ENCODE measurements around the gene DBR1.
A peak's percentile ranks its signal among the peaks of the same experiment; 100 is the strongest.

DBR1 gene

GRCh38 chr3:138136201-138136600, 38.5 kb downstream of the DBR1 start:
- no peak for DNase-seq (ENCODE audit: low read depth, low spot score)
- ChIA-PET CTCF (no interaction called here), POLR2A (no interaction called here)
- H3K4me3 ChIP-seq (ENCODE audit: low read depth, low read length) = no peak overlapping the region
- TF ChIP-seq CTCF (IDR thresholded peaks at IDR 0.05; ENCODE audit: insufficient read depth, low read length, missing control alignments) = no peak

GRCh38 chr3:138135833-138136194, 38.9 kb downstream of the DBR1 start:
- CTCF ChIA-PET = no interaction called here
- no peak for TF ChIP-seq CTCF (IDR thresholded peaks at IDR 0.05; ENCODE audit: insufficient read depth, low read length, missing control alignments)
- POLR2A ChIA-PET = no interaction called here
- no peak for DNase-seq (ENCODE audit: low read depth, low spot score)
- H3K4me3 ChIP-seq (ENCODE audit: low read depth, low read length) = no peak overlapping the region

GRCh38 chr3:138135146-138135832, 39.4 kb downstream of the DBR1 start:
- DNase-seq (ENCODE audit: low read depth, low spot score) = no peak
- CTCF ChIA-PET = no interaction called here
- no peak for TF ChIP-seq CTCF (IDR thresholded peaks at IDR 0.05; ENCODE audit: insufficient read depth, low read length, missing control alignments)
- POLR2A ChIA-PET = no interaction called here
- no peak overlapping the region for H3K4me3 ChIP-seq (ENCODE audit: low read depth, low read length)

GRCh38 chr3:138132239-138132638, 42.5 kb downstream of the DBR1 start, which contains the start of gene A4GNT:
TSS of gene A4GNT (minus strand) at chr3:138132390. CDS start at chr3:138131256, 1,134 bp downstream.
- TF ChIP-seq CTCF (IDR thresholded peaks at IDR 0.05; ENCODE audit: insufficient read depth, low read length, missing control alignments) = no peak
- ChIA-PET CTCF (interaction anchor here (1.5 to 4.3 kb wide), 2 partner anchors 13 to 17 kb away, joined by 3 to 21 read pairs; partner anchors contain the start of gene DZIP1L), POLR2A (no interaction called here)
- no peak within 1 kb of the TSS for H3K4me3 ChIP-seq (ENCODE audit: low read depth, low read length)
- DNase-seq (ENCODE audit: low read depth, low spot score) = no peak

- no peak overlapping the region for H3K4me3 ChIP-seq (ENCODE audit: low read depth, low read length)
- ChIA-PET CTCF (interaction anchor here (2.1 kb wide), 1 partner anchor 9 kb away, joined by 11 read pairs; no protein-coding TSS in a partner anchor), POLR2A (no interaction called here)
- no peak for DNase-seq (ENCODE audit: low read depth, low spot score)
- TF ChIP-seq CTCF (IDR thresholded peaks at IDR 0.05; ENCODE audit: insufficient read depth, low read length, missing control alignments) = no peak
These were observed 46.9 kb downstream of the DBR1 start for GRCh38 chr3:138127636-138128365.

GRCh38 chr3:138125548-138126221, 49.0 kb downstream of the DBR1 start:
- ChIA-PET CTCF (interaction anchor here (0.7 to 2.7 kb wide), 4 partner anchors 10 to 73 kb away, joined by 4 to 20 read pairs (median 10); partner anchors contain the start of gene DZIP1L), POLR2A (interaction anchor here (0.6 to 0.8 kb wide), 3 partner anchors 11 to 155 kb away, joined by 3 to 4 read pairs (median 4); partner anchors contain the start of gene DZIP1L)
- TF ChIP-seq CTCF (IDR thresholded peaks at IDR 0.05; ENCODE audit: insufficient read depth, low read length, missing control alignments) = no peak
- no peak overlapping the region for H3K4me3 ChIP-seq (ENCODE audit: low read depth, low read length)
- peak; percentile 5 for DNase-seq (ENCODE audit: low read depth, low spot score)

All from AG04449 (cell line).